GM23248 (cell line): ENCODE measurements around the gene LYSMD1. TPM values are rescaled to one million over a fixed set of nuclear protein-coding genes. Genes with fewer than 3 reads are reported as not detected.

Source experiments
- DNase-seq: peaks from one replicate; pipeline ENCODE4 v3.0.0-alpha.2; 2015
- H2AFZ ChIP-seq: fragments of 200-600 bp; sonication (generic); 2 replicates; pipeline ENCODE4 v1.6.1; 2016; ENCODE audit warnings: antibody characterized with exemption
- H3F3A ChIP-seq: fragments of 200-600 bp; sonication (generic); 2 replicates; pipeline ENCODE4 v1.6.1; 2016; ENCODE audit warnings: mild to moderate bottlenecking, antibody characterized with exemption, mixed run types; ENCODE audit not compliant: insufficient read depth
- H3K27ac ChIP-seq: fragments of 200-600 bp; sonication (generic); 2 replicates; pipeline ENCODE4 v1.5.1; 2016; ENCODE audit warnings: mild to moderate bottlenecking
- H3K27me3 ChIP-seq: fragments of 200-600 bp; sonication (generic); replicated peaks from 2 replicates; pipeline ENCODE4 v1.6.1; 2016; ENCODE audit warnings: mild to moderate bottlenecking; ENCODE audit not compliant: insufficient read depth
- H3K36me3 ChIP-seq: fragments of 200-600 bp; sonication (generic); 2 replicates; pipeline ENCODE4 v1.6.1; 2016; ENCODE audit warnings: low read depth, mild to moderate bottlenecking
- H3K4me1 ChIP-seq: fragments of 200-600 bp; sonication (generic); 2 replicates; pipeline ENCODE4 v1.6.1; 2016; ENCODE audit warnings: mild to moderate bottlenecking; ENCODE audit not compliant: insufficient read depth
- H3K4me2 ChIP-seq: fragments of 200-600 bp; sonication (generic); one replicate; pipeline ENCODE4 v1.6.1; 2016; ENCODE audit warnings: mild to moderate bottlenecking; ENCODE audit not compliant: unreplicated experiment
- H3K4me3 ChIP-seq: fragments of 200-600 bp; sonication (generic); 2 replicates; pipeline ENCODE4 v1.5.1; 2016; ENCODE audit warnings: mild to moderate bottlenecking
- H3K79me2 ChIP-seq: fragments of 200-600 bp; sonication (generic); 2 replicates; pipeline ENCODE4 v1.6.1; 2016; ENCODE audit warnings: mild to moderate bottlenecking; ENCODE audit not compliant: insufficient read depth
- H3K9ac ChIP-seq: fragments of 200-600 bp; sonication (generic); 2 replicates; pipeline ENCODE4 v1.6.1; 2016; ENCODE audit warnings: mild to moderate bottlenecking
- H3K9me2 ChIP-seq: fragments of 200-600 bp; sonication (generic); 2 replicates; pipeline ENCODE4 v1.6.1; 2016; ENCODE audit warnings: mixed run types, mild to moderate bottlenecking, moderate library complexity; ENCODE audit not compliant: insufficient read depth
- H3K9me3 ChIP-seq: fragments of 200-600 bp; sonication (generic); one replicate; pipeline ENCODE4 v1.6.1; 2017; ENCODE audit warnings: low read depth
- H4K20me1 ChIP-seq: fragments of 200-600 bp; sonication (generic); 2 replicates; pipeline ENCODE4 v1.6.0; 2016; ENCODE audit not compliant: insufficient read depth
- EZH2 ChIP-seq: fragments of 200-600 bp; sonication (generic); IDR thresholded peaks from 2 replicates; pipeline ENCODE4 v1.6.1; 2018; ENCODE audit warnings: antibody characterized with exemption, mild to moderate bottlenecking; ENCODE audit not compliant: insufficient read depth, poor library complexity, severe bottlenecking
- EZH2phosphoT487 ChIP-seq: fragments of 200-600 bp; sonication (generic); IDR thresholded peaks from 2 replicates; pipeline ENCODE4 v1.6.1; 2018; ENCODE audit warnings: antibody characterized with exemption, moderate library complexity, mild to moderate bottlenecking, low read depth; ENCODE audit not compliant: insufficient read depth
- WGBS, 2 experiments: methylation state at CpG; one replicate each; pipeline ENCODE4 v1.1.6; 2015 to 2017; ENCODE audit warnings: low lambda C conversion rate in 2 of 2, low coverage in 1 of 2; ENCODE audit errors: missing lambda C conversion rate in 2 of 2; 5-methylcytosine and 5-hydroxymethylcytosine counted together
- in situ Hi-C: fragments of 300-500 bp; cut with MboI; formaldehyde crosslinking; loops from 2 replicates; pipeline ENCODE4 v1.15.0; 2020
- polyA plus RNA-seq: library from polyadenylated mRNA; unstranded; fragments of >200 nt; fragmentation: Nextera tagmentation; extraction: Ambion mirVana; gene quantifications from 2 replicates; pipeline ENCODE4 v1.2.1, GENCODE V29; 2016
- total RNA-seq: library from RNA; depleted of rRNA; stranded (reverse); fragments of >200 nt; shearing (Covaris generic); gene quantifications from 2 replicates; pipeline ENCODE4 v1.2.3, GENCODE V29; 2014

LYSMD1 gene
- total and polyA plus RNA-seq, 2 experiments from 2014 or later, result 3.4 to 11.5 TPM

GRCh38 chr1:151165281-151165737 is 393 bp downstream of the LYSMD1 start:
- no peaks in the 10 kb centered on the region for H3K9me2 ChIP-seq
- peak overlapping the region; percentile 90 for H3K4me3 ChIP-seq
- H3K27ac ChIP-seq, result peak overlapping the region; percentile 61
- TF ChIP-seq EZH2phosphoT487, result no peak
- TF ChIP-seq EZH2, result no peak
- H2AFZ ChIP-seq, result peak overlapping the region; percentile 95
- WGBS, 2 experiments, result 1 to 2% methylated on average over 13 to 15 of the region's 15 CpGs
- H3K9me3 ChIP-seq, result no peaks in the 10 kb centered on the region
- peak overlapping the region; percentile 93 for H3K9ac ChIP-seq
- peaks cover 57% of the 10 kb centered on the region for H3K79me2 ChIP-seq
- H4K20me1 ChIP-seq, result no peaks in the 10 kb centered on the region
- H3K27me3 ChIP-seq, result no peaks in the 10 kb centered on the region
- peak; percentile 74 for DNase-seq
- in situ Hi-C loops, result no loop called here
- H3K4me2 ChIP-seq, result peak overlapping the region; percentile 92
- peaks cover 20% of the 10 kb centered on the region for H3K4me1 ChIP-seq
- peaks cover 16% of the 10 kb centered on the region; the same call in 1 of the 2 replicates for H3K36me3 ChIP-seq
- H3F3A ChIP-seq, result peaks cover 14% of the 10 kb centered on the region; the same call in 1 of the 2 replicates

- H4K20me1 ChIP-seq, result no peaks in the 10 kb centered on the region
- no peaks in the 10 kb centered on the region for H3K9me3 ChIP-seq
- peak overlapping the region; percentile 61 for H3K27ac ChIP-seq
- no peaks in the 10 kb centered on the region for H3K9me2 ChIP-seq
- peak overlapping the region; percentile 93 for H3K9ac ChIP-seq
- no peak for TF ChIP-seq EZH2
- in situ Hi-C loops, result no loop called here
- no peaks in the 10 kb centered on the region for H3K27me3 ChIP-seq
- 2 to 4% methylated on average over 11 of the region's 11 CpGs for whole genome bisulfite sequencing, 2 experiments
- peak; percentile 48 for DNase-seq
- peak overlapping the region; percentile 90 for H3K4me3 ChIP-seq
- H3K79me2 ChIP-seq, result peaks cover 57% of the 10 kb centered on the region
- peak overlapping the region; percentile 95 for H2AFZ ChIP-seq
- H3K4me1 ChIP-seq, result peaks cover 20% of the 10 kb centered on the region
- peaks cover 14% of the 10 kb centered on the region; the same call in 1 of the 2 replicates for H3F3A ChIP-seq
- H3K4me2 ChIP-seq, result peak overlapping the region; percentile 92
- peaks cover 18% of the 10 kb centered on the region; the same call in 1 of the 2 replicates for H3K36me3 ChIP-seq
Observed at GRCh38 chr1:151164732-151165280, 896 bp downstream of the LYSMD1 start.

DNA sequence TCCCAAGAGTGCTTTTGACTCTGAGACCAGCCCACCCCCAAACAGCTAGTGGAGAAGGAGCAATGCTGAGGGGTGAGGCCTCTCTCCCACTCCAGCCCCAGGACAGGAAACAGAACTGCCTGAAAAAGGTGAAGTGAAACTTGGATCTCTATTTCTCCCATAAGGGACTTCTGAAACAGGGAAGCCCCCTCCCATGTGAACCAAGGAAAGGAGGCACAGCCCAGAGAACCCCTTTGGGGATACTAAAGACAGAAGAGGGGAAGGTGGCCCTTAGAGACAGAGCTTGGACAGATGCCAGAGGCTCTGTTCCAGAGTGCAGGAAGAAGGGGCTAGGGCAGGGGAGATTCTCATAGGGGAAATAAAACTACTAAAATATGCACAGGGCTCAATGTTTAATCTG is 6.3 kb downstream of the LYSMD1 start:
- H3K4me3 ChIP-seq, result no peak overlapping the region
- no peak for DNase-seq
- H4K20me1 ChIP-seq, result no peaks in the 10 kb centered on the region
- H3K9ac ChIP-seq, result no peak overlapping the region
- in situ Hi-C loops, result no loop called here
- H3K9me3 ChIP-seq, result no peaks in the 10 kb centered on the region
- H3K4me1 ChIP-seq, result peaks cover 5% of the 10 kb centered on the region; the same call in 1 of the 2 replicates
- no peaks in the 10 kb centered on the region for H3K9me2 ChIP-seq
- no peak overlapping the region for H2AFZ ChIP-seq
- 0 out of 2 replicates have a peak, but pooled peaks cover 5% of the 10 kb centered on the region for H3F3A ChIP-seq
- H3K79me2 ChIP-seq, result peaks cover 20% of the 10 kb centered on the region
- no peak overlapping the region for H3K4me2 ChIP-seq
- no peaks in the 10 kb centered on the region for H3K27me3 ChIP-seq
- TF ChIP-seq EZH2phosphoT487 (no peak), EZH2 (no peak)
- peaks cover 15% of the 10 kb centered on the region; the same call in 1 of the 2 replicates for H3K36me3 ChIP-seq
- no peak overlapping the region for H3K27ac ChIP-seq

- H3K4me2 ChIP-seq, result no peak overlapping the region
- H4K20me1 ChIP-seq, result no peaks in the 10 kb centered on the region
- peaks cover 14% of the 10 kb centered on the region for H3K79me2 ChIP-seq
- no peak overlapping the region for H3K4me3 ChIP-seq
- WGBS, 2 experiments, result 94% methylated on average over 22 of the region's 22 CpGs
- H3K9ac ChIP-seq, result no peak overlapping the region
- H3K9me3 ChIP-seq, result no peaks in the 10 kb centered on the region
- in situ Hi-C loops, result no loop called here
- peaks cover 15% of the 10 kb centered on the region; the same call in 1 of the 2 replicates for H3K36me3 ChIP-seq
- 0 out of 2 replicates have a peak, but pooled peaks cover 5% of the 10 kb centered on the region for H3F3A ChIP-seq
- no peak overlapping the region for H2AFZ ChIP-seq
- DNase-seq, result no peak
- no peaks in the 10 kb centered on the region for H3K9me2 ChIP-seq
- TF ChIP-seq EZH2phosphoT487 (no peak), EZH2 (no peak)
- H3K27me3 ChIP-seq, result no peaks in the 10 kb centered on the region
- H3K4me1 ChIP-seq, result no peaks in the 10 kb centered on the region
- H3K27ac ChIP-seq, result no peak overlapping the region
Observed at GRCh38 chr1:151158751-151159251, 6.9 kb downstream of the LYSMD1 start.
